GM06990 (cell line): Measurements from ENCODE around the gene KLHL8.

Source experiments
- DNase-seq: peaks from one replicate; pipeline ENCODE4 v3.0.0-alpha.2; 2011; ENCODE audit not compliant: insufficient read length; ENCODE audit errors: extremely low read depth
- H3K27me3 ChIP-seq: replicated peaks from 2 replicates; pipeline ENCODE4 v1.6.0; 2011; ENCODE audit warnings: low read length; ENCODE audit not compliant: control insufficient read depth, insufficient read depth
- H3K36me3 ChIP-seq: 2 replicates; pipeline ENCODE4 v1.5.1; 2011; ENCODE audit warnings: low read length; ENCODE audit not compliant: control insufficient read depth, insufficient read depth
- H3K4me3 ChIP-seq: replicated peaks from 2 replicates; pipeline ENCODE4 v1.5.1; 2011; ENCODE audit warnings: low read depth, mild to moderate bottlenecking, control low read depth, low read length
- TF ChIP-seq, protein P1 (sequence below): IDR thresholded peaks from 2 replicates; pipeline ENCODE4 v1.5.1; 2011; ENCODE audit warnings: low read length, control low read depth, mild to moderate bottlenecking, inconsistent platforms; ENCODE audit not compliant: insufficient read depth, poor library complexity, severe bottlenecking

Gene KLHL8

GRCh38 chr4:87239194-87239593 is 18.8 kb upstream of the KLHL8 start:
- TF ChIP-seq, protein P1, sequence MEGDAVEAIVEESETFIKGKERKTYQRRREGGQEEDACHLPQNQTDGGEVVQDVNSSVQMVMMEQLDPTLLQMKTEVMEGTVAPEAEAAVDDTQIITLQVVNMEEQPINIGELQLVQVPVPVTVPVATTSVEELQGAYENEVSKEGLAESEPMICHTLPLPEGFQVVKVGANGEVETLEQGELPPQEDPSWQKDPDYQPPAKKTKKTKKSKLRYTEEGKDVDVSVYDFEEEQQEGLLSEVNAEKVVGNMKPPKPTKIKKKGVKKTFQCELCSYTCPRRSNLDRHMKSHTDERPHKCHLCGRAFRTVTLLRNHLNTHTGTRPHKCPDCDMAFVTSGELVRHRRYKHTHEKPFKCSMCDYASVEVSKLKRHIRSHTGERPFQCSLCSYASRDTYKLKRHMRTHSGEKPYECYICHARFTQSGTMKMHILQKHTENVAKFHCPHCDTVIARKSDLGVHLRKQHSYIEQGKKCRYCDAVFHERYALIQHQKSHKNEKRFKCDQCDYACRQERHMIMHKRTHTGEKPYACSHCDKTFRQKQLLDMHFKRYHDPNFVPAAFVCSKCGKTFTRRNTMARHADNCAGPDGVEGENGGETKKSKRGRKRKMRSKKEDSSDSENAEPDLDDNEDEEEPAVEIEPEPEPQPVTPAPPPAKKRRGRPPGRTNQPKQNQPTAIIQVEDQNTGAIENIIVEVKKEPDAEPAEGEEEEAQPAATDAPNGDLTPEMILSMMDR = no peak
- Histone ChIP-seq H3K27me3 (no peaks in the 10 kb centered on the region), H3K4me3 (no peak overlapping the region), H3K36me3 (no peaks in the 10 kb centered on the region)
- DNase-seq = no peak

GRCh38 chr4:87236861-87237260 is 16.4 kb upstream of the KLHL8 start:
- Histone ChIP-seq H3K36me3 (no peaks in the 10 kb centered on the region), H3K4me3 (no peak overlapping the region), H3K27me3 (no peaks in the 10 kb centered on the region)
- TF ChIP-seq, protein P1 = no peak
- DNase-seq = no peak

- TF ChIP-seq, protein P1 = no peak
- Histone ChIP-seq H3K4me3 (no peak overlapping the region; the same call in 1 of the 2 replicates), H3K36me3 (no peaks in the 10 kb centered on the region), H3K27me3 (no peaks in the 10 kb centered on the region; the same call in 1 of the 2 replicates)
- no peak for DNase-seq
These were observed 14.7 kb upstream of the KLHL8 start for GRCh38 chr4:87235020-87235671.

GRCh38 chr4:87232216-87232615 is 11.8 kb upstream of the KLHL8 start:
- no peaks in the 10 kb centered on the region for H3K36me3 ChIP-seq
- TF ChIP-seq, protein P1 = no peak
- no peaks in the 10 kb centered on the region; the same call in 1 of the 2 replicates for H3K27me3 ChIP-seq
- no peak for DNase-seq
- no peak overlapping the region for H3K4me3 ChIP-seq

- no peaks in the 10 kb centered on the region for H3K36me3 ChIP-seq
- TF ChIP-seq, protein P1 = no peak
- DNase-seq = no peak
- no peak overlapping the region for H3K4me3 ChIP-seq
- H3K27me3 ChIP-seq = no peaks in the 10 kb centered on the region; the same call in 1 of the 2 replicates
These were observed 10.4 kb upstream of the KLHL8 start for GRCh38 chr4:87230806-87231205.
